Measurements from ENCODE around the gene TIFAB.
A peak's percentile ranks its signal among the peaks of the same experiment; 100 is the strongest.
"Not testable (repeated sequence)": the region's sequence is repeated elsewhere in the genome, so short reads cannot be mapped to it uniquely, and the experiment has no call there.

TIFAB gene

GRCh38 chr5:135452321-135453030, at the start of gene TIFAB:
TIFAB (minus strand) TSS chr5:135452351; CDS start chr5:135449939, 2,412 bp downstream.
- no peak for TF ChIP-seq CTCF (IDR thresholded peaks at IDR 0.05; ENCODE audit: insufficient read depth, low read depth, low read length, missing control alignments)
- H3K4me3 ChIP-seq (ENCODE audit: low read length) = no peak within 1 kb of the TSS
- no peak for DNase-seq (ENCODE audit: low read depth)

- TF ChIP-seq CTCF (IDR thresholded peaks at IDR 0.05; ENCODE audit: insufficient read depth, low read depth, low read length, missing control alignments) = no peak
- DNase-seq (ENCODE audit: low read depth) = no peak
Observed at GRCh38 chr5:135498637-135498995, 46.5 kb upstream of the TIFAB start.

GRCh38 chr5:135497971-135498636, 46.0 kb upstream of the TIFAB start:
- DNase-seq (ENCODE audit: low read depth) = peak; percentile 52
- no peak for TF ChIP-seq CTCF (IDR thresholded peaks at IDR 0.05; ENCODE audit: insufficient read depth, low read depth, low read length, missing control alignments)
- H3K4me3 ChIP-seq (ENCODE audit: low read length) = no peak overlapping the region

More at GRCh38 chr5:135498637-135498995, 46.5 kb upstream of the TIFAB start:
- H3K4me3 ChIP-seq (ENCODE audit: low read length) = no peak overlapping the region

- DNase-seq (ENCODE audit: low read depth); H3K4me3 ChIP-seq (ENCODE audit: low read length): not testable (repeated sequence)
Observed at GRCh38 chr5:135495531-135495930, 43.4 kb upstream of the TIFAB start.

GRCh38 chr5:135494196-135494595, 42.0 kb upstream of the TIFAB start:
- no peak overlapping the region for H3K4me3 ChIP-seq (ENCODE audit: low read length)
- TF ChIP-seq CTCF (IDR thresholded peaks at IDR 0.05; ENCODE audit: insufficient read depth, low read depth, low read length, missing control alignments) = no peak
- DNase-seq (ENCODE audit: low read depth) = no peak

- peak; percentile 96 for DNase-seq (ENCODE audit: low read depth)
- no peak overlapping the region for H3K4me3 ChIP-seq (ENCODE audit: low read length)
- TF ChIP-seq CTCF (IDR thresholded peaks at IDR 0.05; ENCODE audit: insufficient read depth, low read depth, low read length, missing control alignments) = no peak
Observed at GRCh38 chr5:135493406-135494180, 41.4 kb upstream of the TIFAB start.

- TF ChIP-seq CTCF (IDR thresholded peaks at IDR 0.05; ENCODE audit: insufficient read depth, low read depth, low read length, missing control alignments) = no peak
- peak; percentile 94 for DNase-seq (ENCODE audit: low read depth)
- no peak overlapping the region for H3K4me3 ChIP-seq (ENCODE audit: low read length)
Observed at GRCh38 chr5:135492319-135492626, 40.1 kb upstream of the TIFAB start.
